Posterior cingulate gyrus (tissue), 11 donors: ENCODE data around the gene CUL9.

ENCODE experiments used
- DNase-seq, 10 donors: peaks; one replicate each; pipeline versions ENCODE4 v3.0.0 to v3.0.0-alpha.2; 2020 to 2021; ENCODE audit warnings: mixed read lengths in 3 of 10
- intact Hi-C: fragments of 100-400 bp; cut with DNase I; formaldehyde crosslinking; loops from one replicate; pipeline ENCODE4 v1.15.1; 2023

The CUL9 gene

DNA sequence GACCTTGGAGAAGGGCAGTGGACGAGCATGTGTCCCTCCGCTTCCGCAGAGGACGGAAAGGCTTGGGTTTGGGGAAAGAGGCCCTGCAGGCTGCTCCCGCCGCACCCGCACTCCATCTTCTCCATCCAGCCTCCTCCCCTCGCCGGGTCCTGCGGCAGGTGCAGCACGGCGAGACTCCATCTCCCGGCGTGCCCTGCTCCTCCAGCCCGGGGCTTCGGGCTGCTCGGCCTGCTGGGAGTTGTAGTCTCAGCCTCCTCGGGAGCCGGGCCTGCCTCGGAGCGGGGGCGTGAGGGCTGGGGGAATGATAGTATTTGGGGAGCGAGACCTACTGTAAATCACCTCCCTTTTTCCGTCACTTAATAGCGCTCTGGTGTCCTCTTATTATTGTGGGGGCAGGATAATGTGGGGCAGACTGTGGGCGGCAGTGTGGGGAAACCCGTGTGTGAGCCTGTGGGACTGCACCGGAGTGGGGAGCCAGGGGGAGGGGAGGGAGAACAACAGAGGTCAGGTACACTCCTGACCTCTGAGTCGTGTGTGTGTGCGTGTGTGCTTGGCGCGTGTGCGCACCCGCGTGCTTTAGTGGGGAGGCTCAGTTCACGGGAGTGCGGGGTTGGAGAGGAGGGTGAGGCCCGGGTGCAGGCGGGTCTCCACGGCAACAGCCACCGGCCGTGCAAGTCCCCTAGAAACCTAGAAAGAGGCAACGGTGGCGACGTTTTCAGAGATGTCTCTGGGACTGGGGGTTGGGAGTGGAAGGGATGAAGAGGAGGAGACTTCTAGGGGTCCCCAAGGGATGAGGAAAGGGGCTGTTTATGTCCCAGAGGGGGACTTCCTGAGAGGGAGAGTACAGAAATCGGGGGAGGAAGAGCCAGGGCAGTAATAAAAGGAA lies 65.4 kb downstream of the CUL9 start:
- intact Hi-C loops = loop anchor here (10.0 kb wide), 1 partner anchor 73 kb away; the partner anchor contains the start of gene SRF
- peak; percentile 81 to 98 (median 88) for DNase-seq

DNA sequence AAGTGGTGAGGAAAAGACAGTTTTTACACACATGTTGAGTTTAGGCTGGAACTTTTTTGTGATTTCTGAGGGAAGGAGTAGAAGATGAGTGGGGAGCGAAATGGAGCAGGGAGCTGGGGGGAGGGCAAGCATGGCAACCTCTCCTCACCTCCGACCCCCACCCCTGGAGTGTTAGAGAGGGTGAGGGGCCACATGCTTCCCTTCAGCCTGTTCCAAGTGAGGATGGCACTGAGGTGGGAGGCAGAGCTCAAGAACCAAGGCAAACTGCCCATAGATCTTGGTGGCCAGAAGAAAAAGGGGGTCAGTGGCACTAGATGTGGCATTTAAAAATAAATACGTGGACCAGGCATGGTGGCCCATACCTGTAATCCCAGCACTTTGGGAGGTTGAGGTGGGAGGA lies 66.1 kb downstream of the CUL9 start:
- DNase-seq = no peak
- intact Hi-C loops = loop anchor here (10.0 kb wide), 1 partner anchor 73 kb away; the partner anchor contains the start of gene SRF

DNA sequence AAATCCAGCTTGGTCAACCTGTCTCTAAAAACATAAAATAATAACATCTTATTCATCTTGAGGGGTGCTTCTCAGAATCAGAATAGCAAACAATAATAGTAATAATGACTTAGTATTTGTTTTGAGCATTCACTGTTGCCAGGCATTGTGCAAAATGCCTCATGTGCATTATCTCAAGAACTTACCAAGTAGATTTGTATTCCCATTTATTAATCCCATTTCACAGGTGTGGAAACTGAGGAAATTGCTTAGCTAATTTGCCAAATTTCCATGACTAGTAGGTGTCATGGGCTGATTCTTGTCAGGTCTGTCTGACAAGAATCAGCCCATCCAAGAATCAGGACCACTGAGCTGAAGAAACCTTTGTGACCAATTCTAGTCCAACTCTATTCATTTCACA lies 66.8 kb downstream of the CUL9 start:
- DNase-seq = no peak
- intact Hi-C loops = loop anchor here (10.0 kb wide), 1 partner anchor 74 kb away; the partner anchor contains the start of gene SRF

DNA sequence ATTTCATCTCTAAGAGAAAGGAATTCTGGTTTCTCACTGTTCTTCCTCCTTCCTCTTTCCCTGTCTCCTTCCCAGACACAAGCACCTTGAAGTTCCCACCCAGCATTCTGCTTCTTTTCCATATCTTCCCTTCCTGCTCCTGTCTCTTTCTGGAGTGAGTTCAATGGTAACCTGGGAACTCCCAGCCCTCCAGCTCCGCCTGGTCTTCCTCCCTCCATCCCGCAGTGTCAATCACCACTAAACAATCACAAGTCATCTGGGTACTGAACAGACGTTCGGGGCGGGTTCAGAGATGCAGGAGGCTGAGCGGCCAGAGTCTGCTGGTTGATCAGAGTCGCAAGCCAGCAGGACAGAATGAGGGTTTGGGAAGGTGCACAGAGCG lies 69.0 kb downstream of the CUL9 start:
- intact Hi-C loops = no loop called here
- peak in 1 of 10 donors; percentile 55 for DNase-seq

DNA sequence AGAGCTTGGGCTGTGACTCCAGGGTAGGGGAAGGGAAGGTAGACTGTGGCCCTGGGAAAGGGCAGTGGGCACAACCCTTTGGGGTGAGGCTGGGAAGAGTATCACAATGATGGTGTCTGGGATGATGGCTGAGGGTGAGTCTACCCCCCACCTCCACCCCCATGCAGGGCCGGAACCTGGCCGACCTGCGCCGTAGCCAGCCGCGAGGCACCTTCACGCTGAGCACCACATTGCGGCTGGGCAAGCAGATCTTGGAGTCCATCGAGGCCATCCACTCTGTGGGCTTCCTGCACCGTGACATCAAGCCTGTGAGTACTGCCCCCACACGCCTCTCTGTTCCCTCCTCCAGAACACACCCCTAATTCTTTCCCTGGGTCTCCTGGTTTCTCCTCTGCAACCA lies 71.4 kb downstream of the CUL9 start:
- peak in 1 of 10 donors; percentile 59 for DNase-seq
- intact Hi-C loops = no loop called here

DNA sequence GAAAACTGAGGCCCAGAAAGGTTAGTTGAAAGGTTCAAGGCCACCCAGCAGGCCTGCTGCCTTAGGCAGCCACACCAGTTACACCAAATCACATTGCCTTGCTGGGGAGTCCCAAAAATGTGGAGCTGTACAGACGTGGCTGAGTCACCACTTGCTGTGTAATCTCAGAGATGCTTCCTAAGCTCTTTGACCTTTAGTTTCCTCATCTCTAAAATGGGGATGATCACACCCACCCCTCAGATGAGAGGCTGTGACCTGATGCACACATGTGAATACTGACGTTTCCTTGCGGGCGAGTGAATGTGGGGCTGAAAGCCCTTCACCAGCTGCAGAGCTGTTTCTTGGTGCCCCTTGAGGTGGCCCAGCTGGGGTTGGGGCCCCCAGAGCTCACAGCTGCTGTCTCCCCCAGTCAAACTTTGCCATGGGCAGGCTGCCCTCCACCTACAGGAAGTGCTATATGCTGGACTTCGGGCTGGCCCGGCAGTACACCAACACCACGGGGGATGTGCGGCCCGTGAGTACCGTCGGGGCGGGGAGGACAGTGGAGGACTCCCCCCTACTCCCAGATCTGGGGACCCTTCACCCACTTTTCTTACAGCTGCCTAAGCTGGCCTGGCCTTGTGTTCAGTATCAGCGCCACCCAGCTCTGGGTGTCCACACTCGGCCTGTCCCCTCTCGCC lies 72.3 kb downstream of the CUL9 start:
- DNase-seq = peak in 1 of 10 donors; percentile 37
- intact Hi-C loops = no loop called here

DNA sequence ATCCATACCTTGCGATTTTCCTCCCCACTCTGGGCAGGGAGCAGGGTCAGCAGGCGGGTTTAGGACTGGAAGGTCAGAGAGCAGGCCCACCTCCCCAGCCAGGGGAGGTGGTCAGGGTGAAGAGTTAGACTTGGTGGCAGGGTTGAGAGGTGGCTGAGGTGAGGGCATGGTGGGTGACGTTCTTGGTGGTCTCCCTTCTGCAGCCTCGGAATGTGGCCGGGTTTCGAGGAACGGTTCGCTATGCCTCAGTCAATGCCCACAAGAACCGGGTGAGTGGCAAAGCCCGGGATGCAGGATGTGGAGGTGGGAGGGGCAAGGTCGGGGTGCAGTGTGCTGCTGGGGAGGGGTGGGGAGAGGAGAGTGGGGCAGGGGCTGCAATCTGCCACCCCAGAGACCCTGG lies 72.8 kb downstream of the CUL9 start:
- intact Hi-C loops = no loop called here

DNA sequence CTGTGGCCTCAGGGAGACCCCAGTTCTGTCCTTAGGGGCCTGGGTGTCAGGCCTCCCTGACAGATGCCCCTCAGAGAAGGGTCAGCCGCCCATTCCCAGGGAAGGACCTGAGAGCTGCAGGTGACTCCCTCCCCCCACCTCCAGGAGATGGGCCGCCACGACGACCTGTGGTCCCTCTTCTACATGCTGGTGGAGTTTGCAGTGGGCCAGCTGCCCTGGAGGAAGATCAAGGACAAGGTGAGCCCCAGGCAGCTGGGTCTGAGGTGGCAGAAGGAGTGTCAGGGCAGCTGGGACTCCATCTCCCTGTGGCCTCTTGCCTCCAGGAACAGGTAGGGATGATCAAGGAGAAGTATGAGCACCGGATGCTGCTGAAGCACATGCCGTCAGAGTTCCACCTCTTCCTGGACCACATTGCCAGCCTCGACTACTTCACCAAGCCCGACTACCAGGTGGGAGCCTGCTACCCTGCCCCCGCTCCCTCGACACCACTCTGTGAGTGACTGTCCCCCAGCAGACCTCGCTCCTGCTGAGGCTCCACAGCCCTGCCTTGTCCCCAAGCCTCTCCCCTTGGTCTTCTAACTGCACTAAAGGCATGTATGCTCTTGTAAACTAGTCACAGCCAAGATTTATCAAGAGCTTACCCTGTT lies 73.5 kb downstream of the CUL9 start:
- DNase-seq = peak in 1 of 10 donors; percentile 52
- intact Hi-C loops = no loop called here

More for the DNA sequence above, 72.8 kb downstream of the CUL9 start:
- DNase-seq = peak in 1 of 10 donors; percentile 26

DNA sequence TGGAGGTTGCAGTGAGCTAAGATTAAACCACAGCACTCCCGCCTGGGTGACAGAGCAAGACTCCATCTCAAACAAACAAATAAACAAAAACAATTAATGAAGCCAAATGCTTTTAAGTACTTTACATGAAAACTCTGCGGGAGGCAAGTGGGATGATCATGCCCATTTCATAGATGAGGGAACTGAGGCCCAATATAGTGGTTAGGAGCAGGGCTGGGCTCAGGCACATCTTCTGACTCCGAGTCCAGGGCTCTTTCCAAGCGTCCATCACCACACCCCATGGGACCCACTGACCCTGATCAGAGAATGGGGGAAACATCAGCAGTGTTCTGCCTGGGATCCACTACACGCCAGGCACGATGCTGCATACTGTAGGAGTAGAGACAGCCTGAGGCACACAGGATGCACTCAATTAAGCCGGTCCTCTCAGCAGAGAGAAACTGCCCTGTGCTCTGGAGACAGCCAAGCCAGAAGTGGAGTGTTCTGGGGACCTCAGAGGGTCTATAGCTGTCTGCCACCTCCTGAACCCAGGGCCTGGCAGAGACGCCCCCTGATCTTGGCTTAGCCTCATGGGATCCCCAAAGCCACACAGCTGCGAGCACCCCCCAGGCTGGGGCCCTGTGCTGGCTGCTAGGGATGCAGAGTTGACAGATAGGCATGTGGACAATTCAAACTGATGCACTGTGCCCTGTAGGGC lies 74.8 kb downstream of the CUL9 start:
- DNase-seq = peak in 1 of 10 donors; percentile 20
- intact Hi-C loops = no loop called here

DNA sequence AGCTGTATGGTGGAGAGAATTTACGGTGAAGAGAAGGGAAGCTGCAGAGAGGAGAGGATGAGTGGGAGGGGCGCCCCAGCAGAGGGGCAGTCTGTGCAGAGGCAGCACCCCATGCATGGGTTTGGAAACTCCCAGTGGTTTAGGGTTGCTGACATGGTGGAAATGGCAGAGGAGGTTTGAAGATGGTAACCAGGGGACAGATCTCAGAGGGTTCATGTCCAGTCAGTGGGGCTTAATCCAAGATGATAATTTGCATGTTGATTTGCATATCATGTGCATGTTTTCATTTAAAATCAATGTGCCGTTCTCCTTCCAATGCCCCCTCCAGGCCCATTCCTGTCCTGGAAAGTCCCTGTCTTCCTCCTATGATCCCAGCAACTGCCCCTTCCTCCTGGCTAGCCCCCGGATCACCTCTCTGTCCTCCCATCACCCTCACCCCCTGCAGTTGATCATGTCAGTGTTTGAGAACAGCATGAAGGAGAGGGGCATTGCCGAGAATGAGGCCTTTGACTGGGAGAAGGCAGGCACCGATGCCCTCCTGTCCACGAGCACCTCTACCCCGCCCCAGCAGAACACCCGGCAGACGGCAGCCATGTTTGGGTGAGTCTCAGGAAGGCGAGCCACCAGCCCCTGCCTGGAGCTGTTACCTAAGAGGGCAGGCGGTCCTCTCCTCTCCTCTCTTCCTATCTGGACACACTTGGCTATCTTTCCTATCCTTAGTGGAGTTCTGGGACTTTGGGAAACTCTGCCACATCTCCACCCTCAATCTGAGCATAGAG lies 75.6 kb downstream of the CUL9 start:
- intact Hi-C loops = no loop called here
- DNase-seq = peak in 1 of 10 donors; percentile 44

DNA sequence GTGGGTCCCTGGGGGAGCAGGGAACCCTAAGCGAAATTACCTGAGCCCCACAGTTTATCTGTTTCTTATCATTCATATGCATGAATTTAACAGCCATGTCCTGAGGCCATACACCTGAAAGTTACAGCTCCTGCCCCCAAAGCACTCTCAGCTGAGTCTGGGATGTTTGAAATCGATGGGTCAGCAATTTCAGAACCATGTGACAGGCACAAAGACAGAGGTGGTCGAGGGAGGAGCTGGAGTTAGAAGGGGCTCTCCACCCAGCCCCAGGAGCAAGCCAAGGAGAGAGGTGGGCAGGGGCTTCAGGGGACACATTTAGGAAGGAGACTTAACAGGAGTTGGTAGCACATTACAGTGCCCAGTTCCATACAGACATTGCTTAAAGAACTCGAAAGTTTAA lies 76.2 kb downstream of the CUL9 start:
- DNase-seq = no peak
- intact Hi-C loops = no loop called here

DNA sequence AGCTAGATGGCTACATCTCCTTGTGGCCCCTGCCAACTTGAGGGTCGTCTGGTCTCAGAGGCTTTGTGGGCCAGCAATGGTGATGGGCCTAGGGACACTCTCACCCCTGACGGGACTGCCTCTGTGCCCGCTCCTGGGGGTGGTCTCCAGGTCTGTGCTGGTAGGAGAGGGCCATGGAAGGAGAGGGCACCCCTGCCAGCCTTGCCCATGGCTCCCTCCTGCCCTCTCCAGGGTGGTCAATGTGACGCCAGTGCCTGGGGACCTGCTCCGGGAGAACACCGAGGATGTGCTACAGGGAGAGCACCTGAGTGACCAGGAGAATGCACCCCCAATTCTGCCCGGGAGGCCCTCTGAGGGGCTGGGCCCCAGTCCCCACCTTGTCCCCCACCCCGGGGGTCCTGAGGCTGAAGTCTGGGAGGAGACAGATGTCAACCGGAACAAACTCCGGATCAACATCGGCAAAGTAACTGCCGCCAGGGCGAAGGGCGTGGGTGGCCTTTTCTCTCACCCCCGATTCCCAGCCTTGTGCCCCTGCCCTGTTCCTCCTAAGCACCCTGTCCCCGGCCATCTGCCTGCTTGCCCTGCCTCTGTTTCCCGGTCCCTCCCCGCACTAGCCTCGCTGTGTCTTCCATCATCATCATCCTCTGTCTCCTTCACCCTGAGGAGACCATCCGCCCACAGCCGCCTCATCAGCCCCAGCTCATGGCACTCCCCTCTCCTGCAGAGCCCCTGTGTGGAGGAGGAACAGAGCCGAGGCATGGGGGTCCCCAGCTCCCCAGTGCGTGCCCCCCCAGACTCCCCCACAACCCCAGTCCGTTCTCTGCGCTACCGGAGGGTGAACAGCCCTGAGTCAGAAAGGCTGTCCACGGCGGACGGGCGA lies 77.1 kb downstream of the CUL9 start:
- intact Hi-C loops = no loop called here
- peak in 1 of 10 donors; percentile 67 for DNase-seq

DNA sequence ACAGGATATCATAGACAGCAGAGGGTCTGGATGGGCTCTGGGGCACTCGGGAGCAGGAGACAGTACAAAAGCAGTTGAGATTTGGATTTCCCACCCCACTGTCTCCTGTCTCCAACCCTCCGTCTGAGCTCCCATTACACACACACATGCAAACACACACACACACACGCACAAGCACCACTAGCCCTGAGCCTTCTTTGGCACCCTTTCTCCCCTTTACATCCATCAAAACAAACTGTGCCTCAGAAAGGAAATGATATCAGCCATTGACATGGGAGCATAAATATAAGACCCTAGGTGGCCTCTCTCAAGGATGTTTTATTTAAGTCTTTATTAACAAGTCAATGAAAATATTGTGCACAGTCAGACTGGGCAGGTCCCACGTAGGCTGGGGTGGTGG lies 78.8 kb downstream of the CUL9 start:
- DNase-seq = peak in 1 of 10 donors; percentile 17
- intact Hi-C loops = loop anchor here (10.0 kb wide), 1 partner anchor 244 kb away; no protein-coding TSS in a partner anchor

DNA sequence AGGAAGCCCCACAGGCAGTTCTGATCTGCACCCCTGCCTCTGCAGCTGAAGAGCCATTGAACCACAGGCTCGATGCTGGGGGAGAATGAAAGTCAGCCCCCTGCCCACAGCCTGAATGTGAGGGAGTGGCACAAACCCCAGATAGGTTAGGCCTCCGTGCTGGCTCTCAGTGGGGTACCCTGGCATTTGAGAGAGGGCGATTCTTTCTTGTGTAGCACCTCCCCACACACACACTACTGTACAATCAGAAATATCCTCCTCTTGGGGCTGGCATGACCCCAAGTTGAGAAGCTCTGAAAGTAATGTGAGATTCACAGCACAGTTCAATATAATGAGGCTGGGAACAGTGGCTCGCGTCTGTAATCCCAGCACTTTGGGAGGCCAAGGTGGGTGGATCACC lies 79.2 kb downstream of the CUL9 start:
- intact Hi-C loops = loop anchor here (10.0 kb wide), 1 partner anchor 244 kb away; no protein-coding TSS in a partner anchor
- DNase-seq = peak in 1 of 10 donors; percentile 15

DNA sequence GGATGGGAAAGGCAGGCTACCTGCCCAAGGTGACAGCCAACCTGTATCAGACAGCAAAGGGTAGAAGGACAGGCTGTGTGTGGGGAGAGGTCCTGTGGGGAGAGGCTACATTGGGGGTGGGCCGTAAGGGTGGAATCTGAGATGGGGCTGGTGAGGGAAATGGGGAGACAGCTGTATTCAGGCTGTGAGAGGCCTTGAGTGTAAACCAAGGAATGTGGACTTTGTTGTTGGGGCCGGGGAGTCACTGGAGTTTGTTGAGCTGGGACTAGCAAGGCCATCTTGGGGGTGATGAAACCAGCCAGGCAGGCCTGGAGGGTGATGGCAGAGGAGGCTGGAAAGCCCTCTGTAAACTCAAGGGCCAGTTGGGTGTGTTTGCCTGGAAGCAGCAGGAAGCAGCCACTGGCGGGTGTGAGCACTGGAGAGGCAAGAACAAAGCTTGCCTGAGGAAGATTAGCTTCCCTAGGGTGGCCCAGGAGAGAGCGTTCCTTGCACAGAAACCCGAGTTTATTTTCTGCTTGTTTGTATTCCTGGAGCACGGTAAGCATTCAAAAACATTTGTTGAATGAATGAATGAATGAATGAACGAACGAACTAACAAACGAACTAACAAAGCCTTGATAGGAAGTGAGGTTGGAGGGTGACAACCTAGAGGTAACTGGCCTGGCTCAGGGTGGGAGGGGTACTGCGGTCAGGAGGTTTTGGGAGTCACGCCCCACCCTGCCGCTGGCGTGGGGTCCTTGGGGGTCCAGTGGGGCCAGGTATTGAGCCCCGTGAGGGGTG lies 80.2 kb downstream of the CUL9 start:
- DNase-seq = peak in 2 of 10 donors; percentile 27 to 54
- intact Hi-C loops = loop anchor here (10.0 kb wide), 1 partner anchor 243 kb away; no protein-coding TSS in a partner anchor

DNA sequence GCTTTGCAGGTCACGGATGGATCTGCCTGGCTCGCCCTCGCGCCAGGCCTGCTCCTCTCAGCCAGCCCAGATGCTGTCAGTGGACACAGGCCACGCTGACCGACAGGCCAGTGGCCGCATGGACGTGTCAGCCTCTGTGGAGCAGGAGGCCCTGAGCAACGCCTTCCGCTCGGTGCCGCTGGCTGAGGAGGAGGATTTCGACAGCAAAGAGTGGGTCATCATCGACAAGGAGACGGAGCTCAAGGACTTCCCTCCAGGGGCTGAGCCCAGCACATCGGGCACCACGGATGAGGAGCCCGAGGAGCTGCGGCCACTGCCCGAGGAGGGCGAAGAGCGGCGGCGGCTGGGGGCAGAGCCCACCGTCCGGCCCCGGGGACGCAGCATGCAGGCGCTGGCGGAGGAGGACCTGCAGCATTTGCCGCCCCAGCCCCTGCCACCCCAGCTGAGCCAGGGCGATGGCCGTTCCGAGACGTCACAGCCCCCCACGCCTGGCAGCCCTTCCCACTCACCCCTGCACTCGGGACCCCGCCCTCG lies 80.9 kb downstream of the CUL9 start:
- peak in 2 of 10 donors; percentile 78 to 81 for DNase-seq
- intact Hi-C loops = loop anchor here (10.0 kb wide), 1 partner anchor 242 kb away; no protein-coding TSS in a partner anchor
